SU-DHL-6 (cell line): ENCODE data around the gene L3MBTL4.

Experiments
- EZH2phosphoT487 ChIP-seq: fragments of 200-600 bp; sonication (generic), shearing (Covaris generic); conservative IDR thresholded peaks from 2 replicates; pipeline ENCODE4 v1.6.1; 2018; ENCODE audit warnings: mild to moderate bottlenecking, antibody characterized with exemption, low read length, moderate library complexity, mixed read lengths
- TF ChIP-seq, protein P1 (sequence below): fragments of 200-600 bp; sonication (generic); IDR thresholded peaks from one replicate; pipeline ENCODE4 v1.5.1; 2017; ENCODE audit warnings: antibody characterized with exemption, mild to moderate bottlenecking, low read length, moderate library complexity; ENCODE audit not compliant: insufficient read depth, poor library complexity, severe bottlenecking

DNA sequence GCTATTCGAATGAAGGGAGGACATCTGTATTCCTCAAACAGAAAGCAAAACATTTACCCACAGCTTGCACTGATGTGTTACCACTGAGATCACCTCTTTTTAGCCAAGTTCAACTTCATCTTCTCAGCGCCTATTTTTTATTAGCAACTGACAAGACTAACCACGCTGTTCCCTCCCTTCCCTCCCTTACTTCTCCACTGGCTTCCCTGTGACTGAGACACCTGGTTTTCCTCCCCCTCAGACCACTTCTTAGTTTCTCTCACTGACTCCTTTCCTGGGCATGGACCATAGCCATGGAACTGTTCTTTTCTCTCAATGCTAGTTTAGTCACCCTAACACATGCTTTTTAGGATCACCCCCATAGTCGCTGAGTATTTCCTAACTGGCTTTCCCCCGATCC, 3.3 kb downstream of the L3MBTL4 start:
- TF ChIP-seq, protein P1, sequence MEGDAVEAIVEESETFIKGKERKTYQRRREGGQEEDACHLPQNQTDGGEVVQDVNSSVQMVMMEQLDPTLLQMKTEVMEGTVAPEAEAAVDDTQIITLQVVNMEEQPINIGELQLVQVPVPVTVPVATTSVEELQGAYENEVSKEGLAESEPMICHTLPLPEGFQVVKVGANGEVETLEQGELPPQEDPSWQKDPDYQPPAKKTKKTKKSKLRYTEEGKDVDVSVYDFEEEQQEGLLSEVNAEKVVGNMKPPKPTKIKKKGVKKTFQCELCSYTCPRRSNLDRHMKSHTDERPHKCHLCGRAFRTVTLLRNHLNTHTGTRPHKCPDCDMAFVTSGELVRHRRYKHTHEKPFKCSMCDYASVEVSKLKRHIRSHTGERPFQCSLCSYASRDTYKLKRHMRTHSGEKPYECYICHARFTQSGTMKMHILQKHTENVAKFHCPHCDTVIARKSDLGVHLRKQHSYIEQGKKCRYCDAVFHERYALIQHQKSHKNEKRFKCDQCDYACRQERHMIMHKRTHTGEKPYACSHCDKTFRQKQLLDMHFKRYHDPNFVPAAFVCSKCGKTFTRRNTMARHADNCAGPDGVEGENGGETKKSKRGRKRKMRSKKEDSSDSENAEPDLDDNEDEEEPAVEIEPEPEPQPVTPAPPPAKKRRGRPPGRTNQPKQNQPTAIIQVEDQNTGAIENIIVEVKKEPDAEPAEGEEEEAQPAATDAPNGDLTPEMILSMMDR = no peak
- TF ChIP-seq EZH2phosphoT487 = no peak
